ENCODE data around the gene ANTXR2.

- TF ChIP-seq POLR2A (IDR thresholded peaks at IDR 0.05) (no peak), CTCF (IDR thresholded peaks at IDR 0.05) (no peak), EP300 (IDR thresholded peaks at IDR 0.05) (no peak)
These were observed 207.8 kb downstream of the ANTXR2 start for GRCh38 chr4:79865201-79865597.
